K562 (cell line): ENCODE data around the gene NAA80. TPM values are rescaled to one million over a fixed set of nuclear protein-coding genes. Genes with fewer than 3 reads are reported as not detected.

Experiments
- ARNT ChIP-seq, 2 experiments: fragments of 450-650 bp; IDR thresholded peaks; 2 replicates each; pipeline ENCODE4 v1.6.1; 2016; ENCODE audit warnings: mild to moderate bottlenecking in 1 of 2
- DPF2 ChIP-seq: fragments of 450-650 bp; IDR thresholded peaks from 2 replicates; pipeline ENCODE4 v1.6.1; 2016
- FOXK1 ChIP-seq: sonication (generic); formaldehyde crosslinking; IDR thresholded peaks from 2 replicates; pipeline ENCODE4 v1.8.0; 2022; ENCODE audit warnings: missing genetic modification reagents, mild to moderate bottlenecking, borderline replicate concordance
- GABPB2 ChIP-seq: fragments of 250-450 bp; sonication (Bioruptor Pico); conservative IDR thresholded peaks from 2 replicates; pipeline ENCODE4 v1.5.1; 2021; ENCODE audit warnings: mild to moderate bottlenecking
- MAZ ChIP-seq, 2 experiments: fragments of 450-650 bp in 1 of 2; sonication (generic) in 1 of 2; formaldehyde crosslinking; IDR thresholded peaks in 1 of 2; conservative IDR thresholded peaks in 1 of 2; 2 replicates each; pipeline versions ENCODE4 v1.4.0 to v1.5.0; 2020; ENCODE audit warnings: mild to moderate bottlenecking in 1 of 2, missing genetic modification reagents in 1 of 2
- PYGO2 ChIP-seq: fragments of 450-650 bp; IDR thresholded peaks from 2 replicates; pipeline ENCODE4 v1.6.1; 2016; ENCODE audit warnings: mild to moderate bottlenecking, missing genetic modification characterization, moderate library complexity, missing compliant biosample characterization
- ZNF121 ChIP-seq: sonication (generic); formaldehyde crosslinking; conservative IDR thresholded peaks from 2 replicates; pipeline ENCODE4 v1.8.0; 2022; ENCODE audit warnings: missing genetic modification reagents
- ZNF282 ChIP-seq: sonication (generic); formaldehyde crosslinking; IDR thresholded peaks from 2 replicates; pipeline ENCODE4 v1.8.1; 2023; ENCODE audit warnings: missing genetic modification reagents
- ZNF518B ChIP-seq: fragments of 250-450 bp; sonication (Bioruptor Pico); IDR thresholded peaks from 2 replicates; pipeline ENCODE4 v1.5.0; 2021; ENCODE audit warnings: mild to moderate bottlenecking, moderate library complexity
- ZNF75A ChIP-seq: fragments of 450-650 bp; formaldehyde crosslinking; IDR thresholded peaks from 2 replicates; pipeline ENCODE4 v1.4.0; 2020; ENCODE audit warnings: mild to moderate bottlenecking
- polyA plus RNA-seq, 8 experiments: library from polyadenylated mRNA; depleted of rRNA in 4 of 8; stranded (reverse) in 5 of 8; unstranded in 3 of 8; fragments of >200 nt; fragmentation: Nextera tagmentation in 2 of 8; fragmentation: Illumina TruSeq in 1 of 8; extraction: Ambion mirVana in 2 of 8; extraction: Trizol in 1 of 8; gene quantifications; 2 replicates each; pipeline versions ENCODE4 v1.2.1 to v1.2.3, GENCODE V29; 2011 to 2014; ENCODE audit warnings: inconsistent platforms in 1 of 8, missing spikeins in 1 of 8
- total RNA-seq, 7 experiments: library from RNA; depleted of rRNA in 6 of 7; stranded (reverse); fragments of >200 nt in 6 of 7; fragmentation: Illumina TruSeq in 2 of 7; extraction: Trizol in 2 of 7; gene quantifications; 2 replicates each; pipeline versions ENCODE4 v1.2.1 to v1.2.3, GENCODE V29; 2011 to 2021; ENCODE audit warnings: low replicate concordance in 1 of 7
- TF ChIP-seq, protein P1 (sequence below): fragments of 200-800 bp; sonication (Bioruptor generic); IDR thresholded peaks from 2 replicates; pipeline ENCODE4 v1.6.1; 2016; ENCODE audit warnings: missing genetic modification characterization, missing compliant biosample characterization
- TF ChIP-seq, protein P2 (sequence below): fragments of 250-450 bp; sonication (Bioruptor Pico); IDR thresholded peaks from 2 replicates; pipeline ENCODE4 v1.5.0; 2021
- TF ChIP-seq, protein P3 (sequence below): fragments of 450-650 bp; formaldehyde crosslinking; IDR thresholded peaks from 2 replicates; pipeline ENCODE4 v1.4.0; 2020; ENCODE audit warnings: mild to moderate bottlenecking
- TF ChIP-seq, protein P4 (sequence below): fragments of 450-650 bp; formaldehyde crosslinking; IDR thresholded peaks from 2 replicates; pipeline ENCODE4 v1.4.0; 2022; ENCODE audit warnings: mild to moderate bottlenecking, moderate library complexity

NAA80 gene
- total and polyA plus RNA-seq, 9 of the 15 experiments (the other 6 are each of a cell fraction or from before 2014, with no cell fraction given): 0.82 to 24.0 (median 8.6) TPM

DNA sequence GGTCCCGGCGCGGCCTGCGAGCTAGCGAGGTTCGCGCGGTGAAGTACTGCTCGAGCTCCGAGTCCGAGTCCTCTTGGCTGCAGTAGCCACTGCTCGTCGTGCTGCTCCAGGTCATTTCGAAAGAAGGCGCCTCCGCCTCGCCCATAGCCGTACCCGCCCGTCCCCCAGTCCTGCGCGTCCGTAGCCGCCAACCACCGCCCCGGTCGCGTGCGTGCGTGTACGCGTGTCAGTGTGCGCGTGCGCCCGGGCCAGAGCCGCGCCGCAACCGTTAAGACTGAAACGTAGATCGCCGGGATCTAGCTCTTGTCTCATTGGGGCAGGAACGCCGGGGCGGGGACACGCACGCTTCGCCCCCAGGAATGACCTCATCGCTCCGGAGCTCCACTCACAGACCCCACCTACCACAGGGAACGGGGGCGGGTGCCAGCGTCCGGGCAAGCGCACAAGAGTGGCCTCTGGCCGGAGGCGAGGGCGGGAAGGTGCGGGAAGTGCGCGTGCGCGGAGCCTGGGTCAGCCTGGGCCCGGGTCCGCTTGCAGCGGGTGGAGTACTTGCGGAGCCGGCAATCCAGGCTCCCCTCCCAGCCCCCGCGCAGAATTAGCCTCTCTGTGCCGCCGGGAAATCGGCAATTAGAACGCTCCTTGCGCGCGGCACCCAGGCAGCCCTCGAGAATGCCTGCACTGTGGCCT is 38.1 kb upstream of the NAA80 start (continued):
- TF ChIP-seq GABPB2 (CRISPR knock-in tag) (no peak), MAZ (CRISPR knock-in tag; conservative IDR thresholded peaks at IDR 0.05 in 1 of 2, IDR thresholded peaks at IDR 0.05 in 1 of 2) (peak in 1 of 2 experiments; percentile 69), FOXK1 (no peak), ZNF282 (CRISPR knock-in tag) (0 out of 2 replicates have a peak, but pooled peaks have one; percentile 56), DPF2 (no peak), ARNT (IDR thresholded peaks at IDR 0.05) (no peak), ZNF75A (no peak), ZNF121 (no peak), PYGO2 (no peak), ZNF518B (CRISPR knock-in tag) (no peak)
- TF ChIP-seq, protein P1, sequence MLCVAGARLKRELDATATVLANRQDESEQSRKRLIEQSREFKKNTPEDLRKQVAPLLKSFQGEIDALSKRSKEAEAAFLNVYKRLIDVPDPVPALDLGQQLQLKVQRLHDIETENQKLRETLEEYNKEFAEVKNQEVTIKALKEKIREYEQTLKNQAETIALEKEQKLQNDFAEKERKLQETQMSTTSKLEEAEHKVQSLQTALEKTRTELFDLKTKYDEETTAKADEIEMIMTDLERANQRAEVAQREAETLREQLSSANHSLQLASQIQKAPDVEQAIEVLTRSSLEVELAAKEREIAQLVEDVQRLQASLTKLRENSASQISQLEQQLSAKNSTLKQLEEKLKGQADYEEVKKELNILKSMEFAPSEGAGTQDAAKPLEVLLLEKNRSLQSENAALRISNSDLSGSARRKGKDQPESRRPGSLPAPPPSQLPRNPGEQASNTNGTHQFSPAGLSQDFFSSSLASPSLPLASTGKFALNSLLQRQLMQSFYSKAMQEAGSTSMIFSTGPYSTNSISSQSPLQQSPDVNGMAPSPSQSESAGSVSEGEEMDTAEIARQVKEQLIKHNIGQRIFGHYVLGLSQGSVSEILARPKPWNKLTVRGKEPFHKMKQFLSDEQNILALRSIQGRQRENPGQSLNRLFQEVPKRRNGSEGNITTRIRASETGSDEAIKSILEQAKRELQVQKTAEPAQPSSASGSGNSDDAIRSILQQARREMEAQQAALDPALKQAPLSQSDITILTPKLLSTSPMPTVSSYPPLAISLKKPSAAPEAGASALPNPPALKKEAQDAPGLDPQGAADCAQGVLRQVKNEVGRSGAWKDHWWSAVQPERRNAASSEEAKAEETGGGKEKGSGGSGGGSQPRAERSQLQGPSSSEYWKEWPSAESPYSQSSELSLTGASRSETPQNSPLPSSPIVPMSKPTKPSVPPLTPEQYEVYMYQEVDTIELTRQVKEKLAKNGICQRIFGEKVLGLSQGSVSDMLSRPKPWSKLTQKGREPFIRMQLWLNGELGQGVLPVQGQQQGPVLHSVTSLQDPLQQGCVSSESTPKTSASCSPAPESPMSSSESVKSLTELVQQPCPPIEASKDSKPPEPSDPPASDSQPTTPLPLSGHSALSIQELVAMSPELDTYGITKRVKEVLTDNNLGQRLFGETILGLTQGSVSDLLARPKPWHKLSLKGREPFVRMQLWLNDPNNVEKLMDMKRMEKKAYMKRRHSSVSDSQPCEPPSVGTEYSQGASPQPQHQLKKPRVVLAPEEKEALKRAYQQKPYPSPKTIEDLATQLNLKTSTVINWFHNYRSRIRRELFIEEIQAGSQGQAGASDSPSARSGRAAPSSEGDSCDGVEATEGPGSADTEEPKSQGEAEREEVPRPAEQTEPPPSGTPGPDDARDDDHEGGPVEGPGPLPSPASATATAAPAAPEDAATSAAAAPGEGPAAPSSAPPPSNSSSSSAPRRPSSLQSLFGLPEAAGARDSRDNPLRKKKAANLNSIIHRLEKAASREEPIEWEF (CRISPR knock-in tag): no peak
- TF ChIP-seq, protein P2, sequence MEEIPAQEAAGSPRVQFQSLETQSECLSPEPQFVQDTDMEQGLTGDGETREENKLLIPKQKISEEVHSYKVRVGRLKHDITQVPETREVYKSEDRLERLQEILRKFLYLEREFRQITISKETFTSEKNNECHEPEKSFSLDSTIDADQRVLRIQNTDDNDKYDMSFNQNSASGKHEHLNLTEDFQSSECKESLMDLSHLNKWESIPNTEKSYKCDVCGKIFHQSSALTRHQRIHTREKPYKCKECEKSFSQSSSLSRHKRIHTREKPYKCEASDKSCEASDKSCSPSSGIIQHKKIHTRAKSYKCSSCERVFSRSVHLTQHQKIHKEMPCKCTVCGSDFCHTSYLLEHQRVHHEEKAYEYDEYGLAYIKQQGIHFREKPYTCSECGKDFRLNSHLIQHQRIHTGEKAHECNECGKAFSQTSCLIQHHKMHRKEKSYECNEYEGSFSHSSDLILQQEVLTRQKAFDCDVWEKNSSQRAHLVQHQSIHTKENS: no peak
- TF ChIP-seq, protein P3, sequence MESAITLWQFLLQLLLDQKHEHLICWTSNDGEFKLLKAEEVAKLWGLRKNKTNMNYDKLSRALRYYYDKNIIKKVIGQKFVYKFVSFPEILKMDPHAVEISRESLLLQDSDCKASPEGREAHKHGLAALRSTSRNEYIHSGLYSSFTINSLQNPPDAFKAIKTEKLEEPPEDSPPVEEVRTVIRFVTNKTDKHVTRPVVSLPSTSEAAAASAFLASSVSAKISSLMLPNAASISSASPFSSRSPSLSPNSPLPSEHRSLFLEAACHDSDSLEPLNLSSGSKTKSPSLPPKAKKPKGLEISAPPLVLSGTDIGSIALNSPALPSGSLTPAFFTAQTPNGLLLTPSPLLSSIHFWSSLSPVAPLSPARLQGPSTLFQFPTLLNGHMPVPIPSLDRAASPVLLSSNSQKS (CRISPR knock-in tag): no peak
- TF ChIP-seq, protein P4, sequence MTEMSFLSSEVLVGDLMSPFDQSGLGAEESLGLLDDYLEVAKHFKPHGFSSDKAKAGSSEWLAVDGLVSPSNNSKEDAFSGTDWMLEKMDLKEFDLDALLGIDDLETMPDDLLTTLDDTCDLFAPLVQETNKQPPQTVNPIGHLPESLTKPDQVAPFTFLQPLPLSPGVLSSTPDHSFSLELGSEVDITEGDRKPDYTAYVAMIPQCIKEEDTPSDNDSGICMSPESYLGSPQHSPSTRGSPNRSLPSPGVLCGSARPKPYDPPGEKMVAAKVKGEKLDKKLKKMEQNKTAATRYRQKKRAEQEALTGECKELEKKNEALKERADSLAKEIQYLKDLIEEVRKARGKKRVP (CRISPR knock-in tag): no peak
